GM08714 (cell line): ENCODE data around the gene EPHA4.

Experiments
- H3K4me3 ChIP-seq: fragments of 200-500 bp; sonication (Bioruptor generic); 2 replicates; pipeline ENCODE4 v1.5.1; 2014; ENCODE audit warnings: mild to moderate bottlenecking, low read length, inconsistent platforms
- ZNF274 ChIP-seq: IDR thresholded peaks from 2 replicates; pipeline ENCODE4 v1.6.1; 2012; ENCODE audit warnings: mild to moderate bottlenecking, low read depth, low read length

The EPHA4 gene

DNA sequence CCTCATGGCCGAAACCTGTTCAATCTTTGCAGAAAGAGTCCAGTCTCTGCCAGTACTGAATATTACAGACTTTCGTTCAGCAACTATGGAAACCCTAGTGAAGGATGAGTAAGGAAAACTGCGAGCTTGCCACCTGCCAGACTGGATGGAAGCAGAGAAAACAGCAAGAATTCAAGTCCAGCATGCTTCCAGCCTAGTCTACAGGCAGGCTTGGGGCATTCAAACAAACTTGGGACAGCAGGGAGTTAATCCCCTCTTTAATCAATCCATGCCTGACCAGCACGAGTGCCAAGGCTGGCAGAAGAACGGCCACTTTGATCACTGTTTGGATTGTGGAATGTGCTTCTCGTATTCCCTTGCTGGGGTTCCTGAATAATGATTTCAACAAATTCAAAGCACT, 145.2 kb downstream of the EPHA4 start:
- H3K4me3 ChIP-seq = no peak overlapping the region
- no peak for TF ChIP-seq ZNF274

DNA sequence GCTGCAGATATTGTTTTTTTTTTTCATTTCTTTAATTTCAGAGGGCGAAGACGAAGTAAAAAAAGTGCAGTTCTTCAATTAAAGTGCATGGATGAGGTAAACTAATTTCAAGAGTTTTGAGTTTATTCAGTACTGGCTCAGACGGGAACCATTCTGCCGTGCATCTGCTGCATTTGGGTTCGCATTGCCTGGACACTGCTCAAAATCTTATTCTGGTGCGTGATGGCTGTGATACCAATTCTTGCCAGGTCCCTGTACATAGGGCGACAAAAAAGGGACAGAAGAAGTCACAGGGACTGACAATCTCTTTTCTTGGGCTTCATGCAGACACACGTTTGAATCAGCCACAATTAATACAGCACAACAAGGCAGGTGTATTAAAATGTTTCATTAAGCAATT, 146.2 kb downstream of the EPHA4 start:
- TF ChIP-seq ZNF274 = no peak
- no peak overlapping the region for H3K4me3 ChIP-seq

DNA sequence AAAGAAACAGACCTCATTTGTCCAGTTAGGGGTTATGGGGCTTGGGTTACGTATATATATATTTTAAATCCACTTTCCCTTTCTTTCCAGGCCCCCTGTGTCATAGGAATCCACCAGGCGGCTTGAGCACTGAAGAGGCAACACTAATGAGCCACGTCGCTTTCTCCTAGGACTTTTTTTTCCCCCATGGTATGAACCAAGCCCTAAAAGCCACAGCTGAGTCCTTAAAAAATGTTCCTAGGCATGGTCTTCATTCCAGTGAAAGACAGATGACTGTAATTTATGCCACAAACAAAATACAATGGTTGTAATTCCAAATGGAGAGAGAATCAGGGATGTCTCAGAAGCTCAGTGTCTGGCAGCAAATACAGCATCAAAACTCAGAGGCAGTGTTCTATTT, 146.8 kb downstream of the EPHA4 start:
- H3K4me3 ChIP-seq = no peak overlapping the region
- TF ChIP-seq ZNF274 = no peak

DNA sequence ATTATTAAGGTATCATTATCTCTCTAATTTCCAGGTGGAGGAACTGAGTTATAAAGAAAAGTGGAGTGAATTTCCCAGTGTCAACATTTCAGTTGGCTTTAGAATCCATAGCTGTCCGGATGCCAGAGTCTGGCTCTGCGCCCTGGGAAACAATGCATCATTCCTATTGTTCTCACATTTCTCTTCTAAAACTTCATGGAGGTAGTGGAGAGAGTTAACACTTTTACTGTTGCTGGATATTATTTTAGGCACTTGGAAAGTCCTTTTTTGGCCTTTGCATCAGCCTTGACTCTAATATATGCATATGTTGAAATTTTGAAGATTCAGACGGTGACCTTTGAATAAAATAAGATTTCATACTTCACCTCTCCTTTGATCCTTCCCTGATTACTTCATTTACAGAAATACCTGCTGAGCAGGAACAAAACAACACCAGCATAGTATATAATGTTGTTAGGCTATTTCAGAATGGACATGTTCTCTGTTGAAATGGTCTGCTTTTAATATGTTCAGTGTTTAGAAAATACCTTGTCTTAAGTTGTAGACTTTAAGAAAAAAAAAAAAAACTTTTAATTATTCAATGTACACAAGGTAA, 148.8 kb downstream of the EPHA4 start:
- H3K4me3 ChIP-seq = no peak overlapping the region
- TF ChIP-seq ZNF274 = no peak

DNA sequence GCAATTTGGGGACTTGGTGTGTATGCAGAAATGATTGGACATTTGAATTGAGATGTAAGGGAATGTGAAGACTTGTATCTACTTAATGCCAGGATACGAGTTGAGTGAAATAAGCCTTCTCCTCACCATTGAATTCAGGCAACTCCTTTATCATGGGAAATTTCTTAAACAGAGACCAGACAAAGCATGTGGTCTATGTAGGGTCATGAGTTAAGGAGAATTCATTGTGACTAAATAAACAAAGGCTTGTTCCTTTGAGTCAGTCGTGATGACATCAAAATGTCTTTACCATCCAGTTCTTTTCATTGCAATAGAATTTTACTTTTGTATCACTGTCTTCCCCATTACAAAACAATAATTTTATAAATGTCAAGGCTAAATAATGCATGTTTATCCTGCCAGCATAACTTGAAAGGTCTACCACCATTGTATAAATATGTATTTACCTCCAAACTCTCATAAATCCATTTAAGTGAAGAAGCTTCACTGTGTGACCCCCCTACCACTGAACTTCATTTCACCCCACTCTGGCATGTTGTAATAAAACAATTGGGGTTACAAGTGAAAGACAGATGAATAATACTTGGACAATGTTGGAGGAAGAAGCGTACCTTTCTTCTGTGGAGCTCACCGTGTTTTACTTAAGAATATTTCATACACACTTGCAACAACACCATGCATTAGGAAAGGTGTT, 149.4 kb downstream of the EPHA4 start:
- no peak overlapping the region for H3K4me3 ChIP-seq
- no peak for TF ChIP-seq ZNF274

DNA sequence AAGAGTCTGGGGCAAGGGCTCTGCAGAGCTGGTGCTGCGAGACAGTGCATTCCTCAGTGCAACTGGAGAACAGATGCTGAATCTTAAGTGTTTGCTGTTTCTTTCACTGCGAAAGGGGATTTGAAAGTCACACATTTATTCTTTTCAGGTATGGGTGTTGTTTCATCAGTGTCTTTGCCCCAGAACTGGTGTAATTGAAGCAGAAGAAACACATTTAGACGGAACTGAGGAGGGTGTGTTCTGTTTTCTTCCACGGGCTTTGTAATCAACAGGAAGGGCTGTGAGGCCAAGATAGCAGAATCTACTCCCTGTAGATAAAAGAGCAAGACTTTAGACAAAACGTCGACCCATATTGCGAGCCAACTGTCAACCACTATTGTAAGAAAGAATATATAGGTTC, 151.9 kb downstream of the EPHA4 start:
- no peak for TF ChIP-seq ZNF274
- no peak overlapping the region for H3K4me3 ChIP-seq

DNA sequence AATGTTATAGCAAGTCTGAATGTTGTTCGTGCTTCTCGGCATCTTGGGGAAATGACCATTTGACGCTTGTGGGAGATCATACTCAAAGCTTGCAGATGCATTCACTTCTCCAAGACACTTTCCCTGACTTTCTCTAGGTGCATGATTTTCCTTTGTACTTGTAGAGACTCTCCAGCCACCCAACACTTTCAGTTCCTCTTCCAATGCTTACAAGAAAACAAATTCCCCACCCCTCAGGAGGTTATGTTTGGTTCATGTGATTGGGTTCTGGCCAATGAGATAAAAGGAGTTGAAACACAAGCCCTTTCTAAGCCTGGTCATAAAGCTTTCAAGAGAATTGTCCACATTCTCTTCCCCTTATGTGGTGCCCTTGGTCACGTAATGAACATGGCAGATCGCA, 156.3 kb downstream of the EPHA4 start:
- no peak overlapping the region for H3K4me3 ChIP-seq
- no peak for TF ChIP-seq ZNF274

DNA sequence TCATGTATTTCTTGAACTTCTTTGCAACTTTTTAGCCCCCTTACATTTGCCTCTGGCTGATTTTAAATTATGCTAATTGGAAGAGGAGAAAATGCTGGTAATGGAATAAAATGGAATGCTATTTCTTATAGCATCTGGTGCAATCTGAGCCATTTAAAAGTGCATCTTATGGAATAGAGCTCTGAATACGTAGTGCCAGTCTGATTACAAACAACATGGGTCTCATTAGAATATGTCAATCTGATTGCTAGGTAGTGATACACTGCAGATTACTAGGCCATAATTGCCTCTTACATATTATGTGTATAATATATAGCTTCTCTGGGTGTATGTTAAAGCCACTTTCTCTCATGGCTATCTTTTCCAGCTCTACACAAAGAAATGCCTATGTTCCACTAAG, 159.1 kb downstream of the EPHA4 start:
- no peak for TF ChIP-seq ZNF274
- no peak overlapping the region for H3K4me3 ChIP-seq

DNA sequence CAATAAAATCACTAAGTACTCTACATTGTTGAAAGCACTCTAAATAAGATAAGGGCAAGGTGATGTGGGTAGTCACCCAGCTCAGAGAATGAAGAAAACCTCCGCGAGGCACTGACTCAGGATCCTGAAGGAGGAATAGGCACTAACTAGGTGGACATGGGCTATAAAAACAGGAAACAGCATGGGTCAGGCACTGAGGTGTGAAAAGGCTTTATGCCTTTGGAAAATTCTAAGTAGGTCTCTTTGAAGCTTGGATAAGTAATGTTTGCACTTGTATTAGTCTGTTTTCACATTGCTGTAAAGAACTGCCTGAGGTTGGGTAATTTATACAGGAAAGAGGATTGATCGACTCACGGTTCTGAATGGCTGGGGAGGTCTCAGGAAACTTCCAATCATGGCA, 161.6 kb downstream of the EPHA4 start:
- no peak for TF ChIP-seq ZNF274

DNA sequence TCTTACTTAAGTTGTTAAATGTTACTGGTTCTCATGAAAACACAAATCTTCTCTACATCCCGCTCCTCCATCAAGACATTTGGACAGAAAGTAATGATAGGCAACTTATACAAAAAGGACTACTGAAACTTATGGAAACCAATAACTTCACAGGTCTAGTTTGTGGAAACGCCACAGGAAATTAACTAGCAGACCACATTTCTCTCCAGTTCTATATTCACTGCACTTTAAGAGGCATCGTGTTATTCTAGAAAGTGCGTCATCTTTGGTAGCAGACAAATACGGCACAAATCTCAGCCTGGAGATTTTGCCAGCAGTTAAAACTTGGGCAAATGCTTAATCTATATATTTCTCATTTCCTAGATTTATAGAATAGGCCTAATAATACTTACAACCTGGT, 164.3 kb downstream of the EPHA4 start:
- H3K4me3 ChIP-seq = no peak overlapping the region
- TF ChIP-seq ZNF274 = no peak

More for the DNA sequence above, 161.6 kb downstream of the EPHA4 start:
- H3K4me3 ChIP-seq = no peak overlapping the region

DNA sequence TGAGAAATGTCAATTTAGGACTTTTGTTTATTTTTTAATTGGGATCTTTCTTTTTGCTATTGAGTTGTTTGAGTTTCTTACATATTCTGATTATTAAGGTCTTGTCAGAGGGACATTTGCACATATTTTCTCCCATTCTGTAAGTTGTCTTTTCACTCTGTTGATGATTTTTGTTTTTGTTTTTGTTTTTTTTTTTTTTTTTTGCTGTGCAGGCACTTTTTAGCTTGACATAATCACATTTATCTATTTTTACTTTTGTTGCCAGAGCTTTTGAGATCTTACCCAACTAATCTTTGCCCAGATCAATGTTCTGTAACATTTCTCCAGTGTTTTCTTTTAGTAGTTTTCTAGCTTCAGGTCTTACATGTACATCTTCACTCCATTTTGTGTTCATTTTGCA, 166.6 kb downstream of the EPHA4 start:
- no peak for TF ChIP-seq ZNF274
- no peak overlapping the region for H3K4me3 ChIP-seq

DNA sequence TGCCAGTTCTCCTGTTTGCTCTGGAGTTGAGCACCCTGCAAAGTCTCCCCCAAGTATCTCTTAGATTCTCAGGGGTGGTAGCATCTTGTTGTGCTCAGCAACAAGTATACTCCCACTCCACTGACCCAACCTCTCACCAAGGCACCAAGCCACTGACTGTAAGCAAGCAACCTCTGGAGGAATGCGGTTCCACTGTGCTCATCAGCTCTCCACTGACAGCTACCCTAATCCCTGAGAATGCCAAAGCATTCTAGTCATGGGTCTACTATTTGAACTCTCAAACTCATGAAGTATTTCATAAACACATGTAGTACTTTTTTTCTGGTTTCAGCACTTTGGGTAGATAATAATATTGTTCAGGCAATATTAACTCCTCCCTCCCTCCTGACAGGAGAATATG, 170.0 kb downstream of the EPHA4 start:
- no peak for TF ChIP-seq ZNF274
- H3K4me3 ChIP-seq = no peak overlapping the region

DNA sequence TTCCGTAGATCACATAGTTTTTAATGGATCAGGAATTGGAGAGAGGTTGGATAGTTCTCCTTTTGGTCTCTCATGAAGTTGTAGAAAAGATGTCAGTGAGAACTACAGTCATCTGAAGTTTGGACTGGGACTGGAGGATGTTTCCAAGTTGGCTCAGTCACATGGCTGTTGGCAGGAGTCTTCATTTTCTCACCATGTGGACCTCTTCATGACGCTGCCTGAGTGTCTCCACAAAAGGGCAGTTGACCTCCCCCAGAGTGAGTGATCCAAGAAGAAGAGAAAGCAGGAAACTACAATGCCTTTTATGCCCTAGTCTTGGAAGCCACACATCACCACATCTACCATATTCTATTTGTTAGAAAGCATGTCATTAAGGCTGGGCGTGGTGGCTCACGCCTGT, 171.7 kb downstream of the EPHA4 start:
- no peak for TF ChIP-seq ZNF274
- no peak overlapping the region for H3K4me3 ChIP-seq

DNA sequence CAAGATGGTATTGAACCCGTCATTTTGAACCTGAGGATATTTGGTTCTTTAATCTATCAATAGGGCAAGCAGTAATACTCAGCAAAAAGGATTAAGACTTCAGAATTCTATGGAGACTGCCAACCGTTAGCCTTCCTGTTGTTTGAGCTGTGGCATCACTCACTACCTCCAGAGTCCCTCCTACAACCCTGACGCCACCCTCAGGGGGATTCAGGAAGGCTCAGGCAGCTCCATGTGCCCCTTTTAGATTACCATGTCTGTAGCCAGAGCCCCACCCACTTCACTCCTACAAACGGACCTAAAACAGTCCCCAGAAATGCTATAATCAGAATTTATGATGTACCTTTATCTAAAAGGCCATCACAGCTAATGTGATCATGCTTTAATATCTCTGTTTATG, 172.9 kb downstream of the EPHA4 start:
- no peak for TF ChIP-seq ZNF274
- no peak overlapping the region for H3K4me3 ChIP-seq

DNA sequence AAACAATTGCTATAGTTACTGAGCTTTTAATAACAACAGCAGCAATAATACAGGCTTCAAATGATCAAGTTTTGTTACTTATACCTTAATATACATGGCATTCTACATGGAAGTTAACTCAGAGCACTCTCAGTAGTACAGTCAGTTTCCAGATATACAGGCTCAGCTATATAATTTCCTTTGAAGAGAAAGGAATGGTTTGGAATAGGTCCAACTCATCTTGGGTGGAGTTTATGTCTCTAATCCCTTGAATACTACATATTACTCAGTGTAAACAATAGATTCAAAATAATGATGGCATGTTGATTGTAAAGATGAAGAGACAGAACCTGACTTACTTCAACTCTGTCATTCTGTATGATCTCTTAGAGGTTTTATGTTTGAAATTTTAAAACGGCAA, 174.9 kb downstream of the EPHA4 start:
- TF ChIP-seq ZNF274 = no peak
- H3K4me3 ChIP-seq = no peak overlapping the region
